BJ (cell line): ENCODE data around the gene RBBP8NL. TPM values are rescaled to one million over a fixed set of nuclear protein-coding genes. Genes with fewer than 3 reads are reported as not detected.

Source experiments
- CTCF ChIA-PET: fragments of 350-600 bp; formaldehyde crosslinking; extraction: SDS; loops from one replicate; lab custom pipeline; 2021; ENCODE audit warnings: antibody characterized with exemption, inconsistent platforms; lab: Yijun Ruan, JAX
- POLR2A ChIA-PET: fragments of 300-600 bp; sonication (Branson Sonifier 250); formaldehyde crosslinking; extraction: SDS; loops from one replicate; lab custom pipeline; 2021; ENCODE audit warnings: antibody characterized with exemption; lab: Charles Lee
- DNase-seq: peaks from one replicate; pipeline ENCODE4 v3.0.0-alpha.2; 2011; ENCODE audit warnings: low read depth
- H3K27me3 ChIP-seq: 2 replicates; pipeline ENCODE4 v1.6.0; 2011; ENCODE audit warnings: low read length; ENCODE audit not compliant: control insufficient read depth, insufficient read depth
- H3K36me3 ChIP-seq: 2 replicates; pipeline ENCODE4 v1.5.1; 2011; ENCODE audit warnings: low read length; ENCODE audit not compliant: control insufficient read depth, insufficient read depth
- H3K4me3 ChIP-seq: 2 replicates; pipeline ENCODE4 v1.5.1; 2011; ENCODE audit warnings: low read depth, mild to moderate bottlenecking, control low read depth, low read length
- polyA plus RNA-seq: library from polyadenylated mRNA; depleted of rRNA; stranded (reverse); fragments of >200 nt; gene quantifications from 2 replicates; pipeline ENCODE4 v1.2.3, GENCODE V29; 2011
- TF ChIP-seq, protein P1 (sequence below): IDR thresholded peaks from 2 replicates; pipeline ENCODE4 v1.5.1; 2011; ENCODE audit warnings: low read depth, mild to moderate bottlenecking, control low read depth, inconsistent platforms, low read length, moderate library complexity; ENCODE audit not compliant: insufficient read depth

The RBBP8NL gene
- polyA plus RNA-seq, 1 experiment = not detected

DNA sequence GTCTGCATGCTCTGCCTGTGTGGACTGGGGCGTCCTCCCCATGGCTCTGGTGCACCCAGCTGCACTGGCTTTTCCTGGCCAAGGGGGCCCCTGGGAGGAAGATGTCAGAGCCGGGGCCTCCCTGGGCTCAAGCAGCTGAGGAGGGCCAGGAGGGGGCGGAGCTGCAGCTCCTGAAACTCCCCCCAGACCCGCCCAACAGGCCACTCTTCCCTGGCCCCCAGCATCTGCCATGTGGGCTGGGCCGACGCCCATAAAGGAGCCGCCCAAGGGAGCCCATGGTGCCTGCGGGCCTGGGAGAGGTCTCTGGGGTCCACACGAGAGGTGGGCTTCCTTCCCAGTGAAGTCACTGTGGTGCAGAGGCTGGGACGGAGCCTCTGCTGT is 4.0 kb downstream of the RBBP8NL start:
- POLR2A ChIA-PET = no interaction called here
- DNase-seq = no peak
- Histone ChIP-seq H3K36me3 (no peaks in the 10 kb centered on the region), H3K27me3 (peaks cover 4% of the 10 kb centered on the region; the same call in 1 of the 2 replicates), H3K4me3 (no peak overlapping the region)
- CTCF ChIA-PET = interaction anchor here (1.4 kb wide), 1 partner anchor 13 kb away, joined by 6 read pairs; no protein-coding TSS in a partner anchor
- TF ChIP-seq, protein P1, sequence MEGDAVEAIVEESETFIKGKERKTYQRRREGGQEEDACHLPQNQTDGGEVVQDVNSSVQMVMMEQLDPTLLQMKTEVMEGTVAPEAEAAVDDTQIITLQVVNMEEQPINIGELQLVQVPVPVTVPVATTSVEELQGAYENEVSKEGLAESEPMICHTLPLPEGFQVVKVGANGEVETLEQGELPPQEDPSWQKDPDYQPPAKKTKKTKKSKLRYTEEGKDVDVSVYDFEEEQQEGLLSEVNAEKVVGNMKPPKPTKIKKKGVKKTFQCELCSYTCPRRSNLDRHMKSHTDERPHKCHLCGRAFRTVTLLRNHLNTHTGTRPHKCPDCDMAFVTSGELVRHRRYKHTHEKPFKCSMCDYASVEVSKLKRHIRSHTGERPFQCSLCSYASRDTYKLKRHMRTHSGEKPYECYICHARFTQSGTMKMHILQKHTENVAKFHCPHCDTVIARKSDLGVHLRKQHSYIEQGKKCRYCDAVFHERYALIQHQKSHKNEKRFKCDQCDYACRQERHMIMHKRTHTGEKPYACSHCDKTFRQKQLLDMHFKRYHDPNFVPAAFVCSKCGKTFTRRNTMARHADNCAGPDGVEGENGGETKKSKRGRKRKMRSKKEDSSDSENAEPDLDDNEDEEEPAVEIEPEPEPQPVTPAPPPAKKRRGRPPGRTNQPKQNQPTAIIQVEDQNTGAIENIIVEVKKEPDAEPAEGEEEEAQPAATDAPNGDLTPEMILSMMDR = no peak

DNA sequence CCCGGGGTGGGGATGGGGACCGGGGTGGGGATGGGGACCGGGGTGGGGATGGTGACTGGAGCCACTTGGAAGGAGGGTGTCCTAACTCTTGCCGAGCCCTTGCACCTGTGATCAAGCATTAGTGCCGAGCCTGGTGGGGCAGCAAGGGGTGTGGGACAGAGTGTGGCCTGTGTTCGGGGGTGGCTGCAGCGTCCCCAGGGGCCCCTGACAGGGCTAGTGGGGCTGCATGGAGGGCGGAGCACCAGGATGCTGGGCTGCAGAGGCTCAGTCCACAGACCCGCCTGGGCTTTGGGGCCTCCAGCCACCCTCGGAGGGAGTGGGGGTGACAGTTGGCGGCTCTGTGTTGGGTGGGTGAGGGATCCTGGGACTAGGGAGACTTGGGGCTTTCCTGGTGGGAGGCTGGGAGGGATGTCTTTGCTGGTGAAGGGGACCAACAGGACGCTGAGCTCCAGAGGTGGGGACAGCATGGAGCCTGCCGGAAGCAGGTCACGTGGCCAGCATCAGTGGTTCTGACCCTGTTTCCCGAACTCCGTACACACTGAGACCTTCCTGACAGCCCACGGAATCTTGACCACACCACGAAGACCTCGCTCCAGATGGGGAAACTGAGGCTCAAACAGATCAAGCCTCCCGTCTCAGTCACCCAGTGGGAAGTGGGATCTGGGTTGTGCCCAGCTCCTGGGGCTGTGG is 4.6 kb downstream of the RBBP8NL start:
- peaks cover 4% of the 10 kb centered on the region; the same call in 1 of the 2 replicates for H3K27me3 ChIP-seq
- ChIA-PET POLR2A (no interaction called here), CTCF (interaction anchor here (1.4 kb wide), 1 partner anchor 13 kb away, joined by 6 read pairs; no protein-coding TSS in a partner anchor)
- TF ChIP-seq, protein P1 = no peak
- no peak for DNase-seq
- H3K36me3 ChIP-seq = no peaks in the 10 kb centered on the region
- no peak overlapping the region for H3K4me3 ChIP-seq

DNA sequence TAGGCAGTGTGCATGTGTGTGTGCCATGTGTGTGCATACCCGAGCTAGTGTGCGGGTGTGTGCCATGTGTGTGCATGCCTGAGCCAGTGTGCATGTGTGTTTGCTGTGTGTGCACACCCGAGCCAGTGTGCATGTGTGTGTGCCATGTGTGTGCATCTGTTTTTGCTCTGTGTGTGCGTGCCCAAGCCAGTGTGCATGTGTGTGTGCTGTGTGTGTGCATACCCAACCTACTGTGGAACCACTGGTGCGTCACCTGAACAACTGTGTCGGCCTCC is 5.7 kb downstream of the RBBP8NL start:
- no peak for DNase-seq
- Histone ChIP-seq H3K27me3 (peaks cover 4% of the 10 kb centered on the region; the same call in 1 of the 2 replicates), H3K4me3 (no peak overlapping the region), H3K36me3 (no peaks in the 10 kb centered on the region)
- ChIA-PET POLR2A (no interaction called here), CTCF (no interaction called here)
- TF ChIP-seq, protein P1 = no peak

DNA sequence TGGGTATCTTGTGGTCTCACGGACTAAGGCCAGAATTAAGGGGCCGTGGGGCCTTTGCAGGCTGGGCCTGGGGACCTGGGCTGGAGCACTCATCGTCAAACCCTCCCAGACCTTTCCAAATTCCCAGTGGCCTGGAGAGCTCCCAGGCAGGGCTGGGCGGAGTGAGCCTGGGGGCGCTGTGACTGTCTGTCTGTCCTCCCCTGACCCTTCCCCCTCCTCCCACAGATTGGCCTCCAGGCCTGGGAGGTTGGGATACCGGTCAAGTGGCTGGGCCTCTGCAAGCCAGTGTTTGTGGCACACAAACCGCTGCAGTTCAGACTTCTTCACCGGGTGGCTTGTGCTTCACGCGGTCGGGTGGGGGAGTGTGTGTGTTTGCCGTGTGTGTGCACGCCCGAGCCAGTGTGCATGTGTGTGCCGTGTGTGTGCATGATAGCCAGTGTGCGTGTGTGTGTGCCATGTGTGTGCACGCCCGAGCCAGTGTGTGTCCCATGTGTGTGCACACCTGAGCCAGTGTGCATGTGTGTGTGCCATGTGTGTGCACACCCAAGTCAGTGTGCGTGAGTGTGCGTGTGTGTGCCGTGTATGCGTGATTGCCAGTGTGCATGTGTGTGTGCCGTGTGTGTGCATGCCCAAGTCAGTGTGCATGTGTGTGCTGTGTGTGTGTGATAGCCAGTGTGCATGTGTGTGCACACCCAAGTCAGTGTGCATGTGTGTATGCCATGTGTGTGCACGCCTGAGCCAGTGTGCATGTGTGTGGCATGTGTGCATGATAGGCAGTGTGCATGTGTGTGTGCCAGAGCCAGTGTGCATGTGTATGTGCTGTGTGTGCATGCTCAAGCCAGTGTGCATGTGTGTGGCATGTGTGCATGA is 6.3 kb downstream of the RBBP8NL start:
- ChIA-PET CTCF (no interaction called here), POLR2A (no interaction called here)
- Histone ChIP-seq H3K4me3 (no peak overlapping the region), H3K27me3 (peaks cover 4% of the 10 kb centered on the region; the same call in 1 of the 2 replicates), H3K36me3 (no peaks in the 10 kb centered on the region)
- TF ChIP-seq, protein P1 = no peak
- no peak for DNase-seq

DNA sequence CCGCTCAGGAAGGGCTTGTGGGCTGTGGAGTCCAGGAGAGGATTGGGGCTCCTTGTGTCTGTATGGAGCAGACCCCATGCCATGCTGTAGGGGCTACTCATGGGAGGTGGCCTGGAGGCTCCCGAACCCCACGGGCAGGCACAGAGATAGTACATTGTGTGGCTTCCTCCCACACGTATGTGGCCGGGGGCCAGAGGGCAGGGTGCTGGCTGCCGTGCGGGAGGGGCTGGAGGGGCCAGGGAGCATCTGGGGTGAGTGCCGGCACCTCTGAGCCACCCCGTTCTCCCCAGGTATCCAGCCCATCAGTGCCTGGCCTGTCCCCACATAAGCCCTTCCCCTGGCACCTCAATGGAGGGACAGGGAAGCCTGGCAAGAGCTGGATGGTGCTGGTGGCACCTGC is 7.6 kb downstream of the RBBP8NL start:
- H3K36me3 ChIP-seq = no peaks in the 10 kb centered on the region
- TF ChIP-seq, protein P1 = no peak

More for the DNA sequence above, 7.6 kb downstream of the RBBP8NL start:
- Histone ChIP-seq H3K27me3 (peaks cover 4% of the 10 kb centered on the region; the same call in 1 of the 2 replicates), H3K4me3 (no peak overlapping the region)
- ChIA-PET POLR2A (no interaction called here), CTCF (no interaction called here)
- DNase-seq = no peak
